NCI-H2196 (cell line): ENCODE results near the gene RBM19.
A peak's percentile ranks its signal among the peaks of the same experiment; 100 is the strongest.

Source experiments
- DNase-seq: peaks from one replicate; lab custom pipeline; 2025; ENCODE audit not compliant: unreplicated experiment; lab: John Stamatoyannopoulos, UW

Gene RBM19

GRCh38 chr12:113959096-113959495 is 7.0 kb downstream of the RBM19 start:
- DNase-seq, result no peak

DNA sequence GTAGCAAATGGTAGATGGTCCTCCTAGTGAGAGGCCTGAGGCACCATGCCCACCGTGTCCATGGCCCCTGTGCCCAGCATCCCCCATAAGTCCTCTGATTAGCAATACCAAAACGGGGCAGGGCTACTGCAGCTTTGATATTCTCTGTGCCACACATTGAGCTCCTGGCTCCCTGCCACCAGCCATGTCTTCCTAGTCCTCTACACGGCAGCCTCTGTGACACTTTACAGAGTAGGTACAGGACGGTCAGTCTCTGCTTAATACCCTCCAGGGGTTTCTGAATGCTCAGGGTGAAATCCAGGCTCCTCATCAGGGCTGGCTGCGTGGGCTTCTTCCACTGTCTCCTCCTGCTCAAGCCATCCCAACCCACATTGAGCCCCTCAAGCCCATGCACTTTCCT is 8.0 kb downstream of the RBM19 start:
- DNase-seq, result no peak

GRCh38 chr12:113957627-113958026 is 8.5 kb downstream of the RBM19 start:
- no peak for DNase-seq

- peak; percentile 4 for DNase-seq
Measured at GRCh38 chr12:113955109-113955970, 10.8 kb downstream of the RBM19 start.

DNA sequence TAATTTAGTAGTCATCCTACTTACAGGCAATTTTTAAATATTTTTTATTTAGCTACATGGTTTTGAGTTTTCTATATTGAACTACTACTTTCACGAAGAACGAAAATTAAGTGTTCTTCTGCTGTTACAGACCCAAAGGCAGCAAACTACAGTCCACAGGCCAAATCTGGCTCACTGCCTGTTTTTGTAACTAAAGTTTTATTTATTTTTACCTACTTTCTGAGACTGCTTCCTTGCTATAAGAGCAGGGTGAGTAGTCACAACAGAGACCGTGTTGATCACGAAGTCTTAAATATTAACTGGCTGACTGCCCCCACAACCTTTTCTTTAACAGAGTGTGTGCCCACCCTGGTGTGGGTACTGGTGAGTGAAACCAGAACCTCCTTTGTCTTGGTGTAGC is 11.6 kb downstream of the RBM19 start:
- no peak for DNase-seq

- no peak for DNase-seq
Measured at GRCh38 chr12:113950873-113951272, 15.3 kb downstream of the RBM19 start.

- DNase-seq, result no peak
Measured at GRCh38 chr12:113949321-113950305, 16.5 kb downstream of the RBM19 start.

GRCh38 chr12:113948151-113948914 is 17.8 kb downstream of the RBM19 start:
- no peak for DNase-seq

- no peak for DNase-seq
Measured at GRCh38 chr12:113946175-113946574, 19.9 kb downstream of the RBM19 start.

DNA sequence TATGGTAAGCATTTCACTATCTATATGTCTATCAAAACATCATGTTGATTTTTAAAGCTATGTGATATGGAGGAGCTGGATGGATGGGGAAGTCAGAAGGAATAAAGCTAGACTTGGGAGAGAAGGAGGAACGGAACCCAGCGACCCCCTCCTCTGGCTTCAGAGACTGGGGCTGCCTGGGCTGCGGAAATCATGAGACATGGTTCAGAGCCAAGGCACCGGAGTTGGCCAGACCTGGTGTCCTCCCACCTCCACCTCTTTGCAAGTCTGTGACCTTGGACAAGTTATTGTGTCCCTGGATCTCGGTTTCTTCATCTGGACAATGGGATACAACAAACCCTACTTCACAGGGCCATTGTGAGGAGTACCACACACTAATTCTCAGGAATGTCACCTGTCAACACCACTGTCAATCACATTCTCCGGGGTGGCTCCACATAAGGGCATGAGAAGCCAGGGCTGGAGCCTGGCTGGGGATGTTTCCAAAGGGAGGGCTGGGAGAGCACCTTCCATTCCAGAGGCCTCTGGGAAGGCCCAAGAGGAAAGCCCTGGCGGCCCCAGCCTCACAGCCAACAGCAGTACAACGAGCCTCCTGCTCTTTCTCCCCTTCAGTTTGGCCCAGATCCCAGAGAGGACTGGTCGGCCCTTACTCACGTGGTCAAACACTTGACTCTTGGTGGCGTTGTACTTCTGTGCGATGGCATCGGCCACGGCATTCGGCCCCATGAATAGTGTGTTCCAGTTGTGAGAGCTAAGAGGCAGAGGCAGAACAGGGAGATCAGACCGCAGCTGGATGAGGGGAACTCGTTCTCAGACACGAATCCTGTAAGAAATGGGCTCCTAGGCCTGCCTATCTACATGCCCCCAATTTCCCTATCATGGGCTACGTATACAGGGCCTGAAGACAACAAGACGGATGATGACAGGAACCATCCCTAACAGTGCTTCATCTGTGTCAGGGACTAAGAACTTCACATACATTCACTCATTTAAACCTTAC is 20.7 kb downstream of the RBM19 start:
- no peak for DNase-seq

DNA sequence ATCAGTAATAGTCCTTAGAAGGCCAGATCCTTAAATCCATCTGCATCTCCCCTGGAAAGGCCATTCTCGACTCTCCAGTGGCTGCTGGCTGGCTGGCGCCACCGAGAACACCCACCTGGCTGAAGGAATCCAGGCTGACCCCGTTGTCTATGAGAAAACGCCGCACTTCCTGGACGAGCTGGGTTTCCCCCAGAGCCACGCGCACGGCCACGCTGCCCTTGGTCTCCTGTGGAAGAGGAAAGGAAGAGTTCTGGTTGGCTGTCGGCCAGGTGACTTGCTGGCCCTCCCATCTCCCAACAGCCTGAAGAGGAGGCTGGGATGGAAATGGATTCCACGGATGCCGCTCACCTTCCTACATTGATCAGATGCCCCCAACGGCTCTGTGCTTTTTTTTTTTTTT is 23.9 kb downstream of the RBM19 start:
- no peak for DNase-seq

DNA sequence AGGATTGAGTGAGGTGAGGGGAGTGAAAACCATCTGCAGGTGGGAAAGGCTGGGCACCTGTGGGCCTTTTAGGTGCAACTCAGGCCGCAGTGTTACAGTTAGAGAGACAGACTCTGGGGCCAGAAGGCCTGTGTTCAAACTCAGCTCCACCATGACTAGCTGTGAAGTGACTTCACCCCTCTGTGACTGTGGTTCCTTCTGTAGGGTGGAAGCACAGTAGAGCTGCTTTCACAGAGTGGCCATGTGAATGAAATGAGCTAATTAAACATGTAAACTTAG is 25.0 kb downstream of the RBM19 start:
- no peak for DNase-seq

DNA sequence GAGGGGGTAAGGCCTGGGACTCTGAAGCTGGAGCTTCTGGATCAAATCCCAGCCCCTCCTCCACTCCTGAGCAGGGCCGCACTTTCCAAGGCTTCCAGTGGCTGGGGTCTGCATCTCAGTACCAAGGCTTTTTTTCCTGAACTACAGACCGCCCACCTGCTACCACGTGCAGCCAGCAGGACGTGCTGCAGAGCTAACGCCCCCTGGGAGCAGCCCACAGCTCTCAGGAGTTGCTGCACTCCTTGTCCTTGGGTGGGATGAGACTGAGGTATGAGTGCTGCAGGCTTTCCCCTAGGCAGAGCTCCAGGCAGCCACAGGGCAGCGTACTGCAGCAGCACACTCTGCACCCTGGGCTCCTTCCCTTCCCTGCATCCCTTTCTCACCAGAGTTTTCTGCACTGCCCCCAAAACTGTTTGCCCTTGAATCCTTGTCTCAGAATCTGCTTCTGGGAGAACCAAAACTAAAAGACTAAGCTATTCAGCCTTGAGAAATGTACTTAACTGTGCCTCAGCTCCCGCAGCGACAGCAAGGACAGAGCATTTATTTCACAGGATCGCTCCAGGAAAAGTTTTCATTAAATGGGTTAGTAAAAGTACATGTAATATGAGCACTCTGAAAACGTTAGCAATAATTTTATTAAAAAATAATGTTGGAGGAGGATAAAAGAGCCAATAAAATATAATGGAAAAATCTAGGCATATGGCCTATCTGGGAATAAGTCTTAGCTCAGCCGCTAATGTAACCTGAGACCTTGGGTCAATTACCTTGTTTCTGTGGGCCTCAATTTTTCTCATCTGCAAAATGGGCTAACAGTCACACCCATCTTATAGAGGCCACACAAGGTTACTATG is 25.5 kb downstream of the RBM19 start:
- DNase-seq, result no peak

GRCh38 chr12:113939867-113940266 is 26.3 kb downstream of the RBM19 start:
- DNase-seq, result no peak

- DNase-seq, result no peak
Measured at GRCh38 chr12:113938471-113938870, 27.7 kb downstream of the RBM19 start.

DNA sequence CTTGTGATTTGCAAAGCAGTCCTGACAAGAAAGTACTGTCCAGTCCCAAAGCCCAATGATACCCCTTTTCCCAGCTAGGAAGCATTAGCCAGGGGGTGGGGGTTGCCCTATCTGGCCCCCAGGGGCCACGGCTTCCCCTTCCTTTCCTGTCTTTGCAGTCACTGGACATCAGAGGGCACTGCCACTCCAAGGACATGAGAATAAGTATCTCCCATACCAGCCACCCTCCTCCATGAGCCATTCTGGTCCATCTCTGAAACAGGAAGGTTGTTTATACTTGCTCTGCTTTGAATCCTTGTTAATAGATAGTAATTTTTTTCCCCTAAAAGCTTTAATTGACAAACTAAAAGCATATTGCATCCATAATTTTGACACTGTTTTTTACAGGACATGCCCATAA is 29.7 kb downstream of the RBM19 start:
- DNase-seq, result no peak

GRCh38 chr12:113935459-113935858 is 30.7 kb downstream of the RBM19 start:
- DNase-seq, result no peak

GRCh38 chr12:113934946-113935345 is 31.2 kb downstream of the RBM19 start:
- no peak for DNase-seq
